ENCODE measurements around the gene EHMT1. TPM values are rescaled to one million over a fixed set of nuclear protein-coding genes. Genes with fewer than 3 reads are reported as not detected.

EHMT1 gene
- total and polyA plus RNA-seq, 10 of the 15 experiments (the other 5 are each of a cell fraction or from before 2014, with no cell fraction given), result 2.9 to 100 (median 48.1) TPM

GRCh38 chr9:137866226-137867141 lies 247.7 kb downstream of the EHMT1 start:
- peak overlapping the region; percentile 58; the same call in 1 of the 2 replicates for H3K4me2 ChIP-seq (ENCODE audit: control insufficient read depth, insufficient read depth)
- H3K4me1 ChIP-seq (ENCODE audit: control insufficient read depth, insufficient read depth, low read length), result peaks cover 10% of the 10 kb centered on the region
- H4K20me1 ChIP-seq (ENCODE audit: control insufficient read depth, insufficient read depth), result no peaks in the 10 kb centered on the region
- 3% methylated on average over 21 of the region's 21 CpGs for WGBS (ENCODE audit: insufficient coverage, insufficient replicate concordance, low lambda C conversion rate, missing lambda C conversion rate)
- no peak overlapping the region for H3K9ac ChIP-seq (ENCODE audit: control insufficient read depth, insufficient read depth, low read length)
- no peaks in the 10 kb centered on the region for H3K27me3 ChIP-seq (replicated peaks in 1 of 2; ENCODE audit: control insufficient read depth in 2 of 2, insufficient read depth in 2 of 2, low read length in 1 of 2)
- no peaks in the 10 kb centered on the region for H3K79me2 ChIP-seq (ENCODE audit: control insufficient read depth, insufficient read depth, low read length)
- H3K27ac ChIP-seq (ENCODE audit: control insufficient read depth, insufficient read depth), result no peak overlapping the region
- H2AFZ ChIP-seq (ENCODE audit: control insufficient read depth, low read depth, low read length), result no peak overlapping the region
- SMC1A ChIA-PET (ENCODE audit: uncharacterized antibody, unreplicated experiment), result no interaction called here
- FAIRE-seq (no peak), DNase-seq (ENCODE audit: low read depth, low spot score) (peak; percentile 23), ATAC-seq (peak; percentile 60)
- H3K4me3 ChIP-seq, result no peak overlapping the region
- no peaks in the 10 kb centered on the region for H3K36me3 ChIP-seq (ENCODE audit: control insufficient read depth in 2 of 2, insufficient read depth in 2 of 2, low read length in 1 of 2)
- CTCF ChIA-PET, result no interaction called here
- BruUV-seq (replicated peaks), result no TSS peak
- POLR2A ChIA-PET, result interaction anchor here (0.5 kb wide), 1 partner anchor 227 kb away, joined by 5 read pairs; no protein-coding TSS in a partner anchor
- intact Hi-C loops (cut with micrococcal nuclease; ENCODE audit: unreplicated experiment) (no loop called here), in situ Hi-C loops (cut with MboI) (no loop called here)
- TF ChIP-seq IKZF1 (conservative IDR thresholded peaks at IDR 0.05) (peak; percentile 44), LARP7 (IDR thresholded peaks at IDR 0.05) (no peak), SMARCA5 (IDR thresholded peaks at IDR 0.05) (no peak), WRNIP1 (IDR thresholded peaks at IDR 0.05; ENCODE audit: borderline replicate concordance, low read depth, low read length) (no peak), IKZF2 (IDR thresholded peaks at IDR 0.05) (0 out of 4 replicates have a peak, but pooled peaks of 1 of the 2 experiments have one; percentile 25), CBFB (IDR thresholded peaks at IDR 0.05; ENCODE audit: low read depth) (no peak), PAX5 (IDR thresholded peaks at IDR 0.05; ENCODE audit: borderline replicate concordance, low read depth, low read length) (0 out of 2 replicates have a peak, but pooled peaks have one; percentile 11), MEF2B (IDR thresholded peaks at IDR 0.05; ENCODE audit: partially characterized antibody, poor library complexity, severe bottlenecking) (peak; percentile 69), RUNX3 (IDR thresholded peaks at IDR 0.05; ENCODE audit: low read length) (peak; percentile 8; the same call in 1 of the 2 replicates), BHLHE40 (IDR thresholded peaks at IDR 0.05; ENCODE audit: borderline replicate concordance in 1 of 2, low read depth in 2 of 2, low read length in 1 of 2) (peak in 1 of 2 experiments; percentile 36; a peak in 1 of 4 replicates)
- TF ChIP-seq, protein P1, sequence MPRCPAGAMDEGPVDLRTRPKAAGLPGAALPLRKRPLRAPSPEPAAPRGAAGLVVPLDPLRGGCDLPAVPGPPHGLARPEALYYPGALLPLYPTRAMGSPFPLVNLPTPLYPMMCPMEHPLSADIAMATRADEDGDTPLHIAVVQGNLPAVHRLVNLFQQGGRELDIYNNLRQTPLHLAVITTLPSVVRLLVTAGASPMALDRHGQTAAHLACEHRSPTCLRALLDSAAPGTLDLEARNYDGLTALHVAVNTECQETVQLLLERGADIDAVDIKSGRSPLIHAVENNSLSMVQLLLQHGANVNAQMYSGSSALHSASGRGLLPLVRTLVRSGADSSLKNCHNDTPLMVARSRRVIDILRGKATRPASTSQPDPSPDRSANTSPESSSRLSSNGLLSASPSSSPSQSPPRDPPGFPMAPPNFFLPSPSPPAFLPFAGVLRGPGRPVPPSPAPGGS (IDR thresholded peaks at IDR 0.05; ENCODE audit: borderline replicate concordance, insufficient read depth, low read depth, low read length, poor library complexity, severe bottlenecking), result peak; percentile 50
- TF ChIP-seq, protein P2, sequence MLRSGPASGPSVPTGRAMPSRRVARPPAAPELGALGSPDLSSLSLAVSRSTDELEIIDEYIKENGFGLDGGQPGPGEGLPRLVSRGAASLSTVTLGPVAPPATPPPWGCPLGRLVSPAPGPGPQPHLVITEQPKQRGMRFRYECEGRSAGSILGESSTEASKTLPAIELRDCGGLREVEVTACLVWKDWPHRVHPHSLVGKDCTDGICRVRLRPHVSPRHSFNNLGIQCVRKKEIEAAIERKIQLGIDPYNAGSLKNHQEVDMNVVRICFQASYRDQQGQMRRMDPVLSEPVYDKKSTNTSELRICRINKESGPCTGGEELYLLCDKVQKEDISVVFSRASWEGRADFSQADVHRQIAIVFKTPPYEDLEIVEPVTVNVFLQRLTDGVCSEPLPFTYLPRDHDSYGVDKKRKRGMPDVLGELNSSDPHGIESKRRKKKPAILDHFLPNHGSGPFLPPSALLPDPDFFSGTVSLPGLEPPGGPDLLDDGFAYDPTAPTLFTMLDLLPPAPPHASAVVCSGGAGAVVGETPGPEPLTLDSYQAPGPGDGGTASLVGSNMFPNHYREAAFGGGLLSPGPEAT (IDR thresholded peaks at IDR 0.05; ENCODE audit: low read depth), result no peak
- H3K9me3 ChIP-seq (replicated peaks; ENCODE audit: control insufficient read depth, insufficient read depth, low read length), result no peaks in the 10 kb centered on the region
- RAD21 ChIA-PET (ENCODE audit: unreplicated experiment), result interaction anchor here (0.8 to 1.0 kb wide), 3 partner anchors 28 to 121 kb away, joined by 3 read pairs; no protein-coding TSS in a partner anchor

Measured in GM12878 (cell line).